Ureter (tissue), 1 donor: Measurements from ENCODE around the gene HOMER3. TPM values are rescaled to one million over a fixed set of nuclear protein-coding genes. Genes with fewer than 3 reads are reported as not detected.
"Not testable (repeated sequence)": the region's sequence is repeated elsewhere in the genome, so short reads cannot be mapped to it uniquely, and the experiment has no call there.

Experiments used
- DNase-seq: peaks from one replicate; pipeline ENCODE4 v3.0.0-alpha.2; 2020; ENCODE audit warnings: low spot score
- total RNA-seq: library from RNA; stranded (reverse); gene quantifications from one replicate; pipeline ENCODE4 v1.2.4, GENCODE V29; 2023
- donor health status: DM: yes; HTN: yes; CAD: no.

Gene HOMER3
- total RNA-seq, 1 donor from 2014 or later, result 23.2 TPM

- DNase-seq, result no peak
Observed at GRCh38 chr19:18924684-18925213, 16.3 kb downstream of the HOMER3 start.

GRCh38 chr19:18922228-18922985, 18.6 kb downstream of the HOMER3 start:
- DNase-seq, result no peak

GRCh38 chr19:18921593-18921992, 19.4 kb downstream of the HOMER3 start:
- DNase-seq, result no peak

GRCh38 chr19:18920400-18920799, 20.6 kb downstream of the HOMER3 start:
- no peak for DNase-seq

- DNase-seq, result no peak
Observed at GRCh38 chr19:18919900-18920214, 21.2 kb downstream of the HOMER3 start.

GRCh38 chr19:18919086-18919899, 21.7 kb downstream of the HOMER3 start, which contains the start of the genes COPE and DDX49:
Gene COPE (minus strand): TSS chr19:18919387. CDS start chr19:18919348, 39 bp downstream.
Gene DDX49 (plus strand): TSS chr19:18919715. CDS start chr19:18919742, 27 bp downstream.
- peak; percentile 98 for DNase-seq

GRCh38 chr19:18917593-18917992, 23.4 kb downstream of the HOMER3 start:
- DNase-seq, result not testable (repeated sequence)

- DNase-seq, result no peak
Observed at GRCh38 chr19:18915639-18916038, 25.4 kb downstream of the HOMER3 start.

- no peak for DNase-seq
Observed at GRCh38 chr19:18913466-18913865, 27.6 kb downstream of the HOMER3 start.

- no peak for DNase-seq
Observed at GRCh38 chr19:18912933-18913332, 28.1 kb downstream of the HOMER3 start.

- DNase-seq, result no peak
Observed at GRCh38 chr19:18910801-18911436, 30.1 kb downstream of the HOMER3 start.

GRCh38 chr19:18910010-18910409, 31.0 kb downstream of the HOMER3 start:
- no peak for DNase-seq

- DNase-seq, result no peak
Observed at GRCh38 chr19:18908917-18909619, 31.9 kb downstream of the HOMER3 start.

GRCh38 chr19:18906605-18907519, 34.2 kb downstream of the HOMER3 start:
- no peak for DNase-seq

- no peak for DNase-seq
Observed at GRCh38 chr19:18905513-18906236, 35.3 kb downstream of the HOMER3 start.

GRCh38 chr19:18905058-18905456, 36.0 kb downstream of the HOMER3 start:
- DNase-seq, result no peak

- DNase-seq, result no peak
Observed at GRCh38 chr19:18904334-18905057, 36.5 kb downstream of the HOMER3 start.

- no peak for DNase-seq
Observed at GRCh38 chr19:18903156-18904037, 37.6 kb downstream of the HOMER3 start.
